ENCODE data around the gene TNFAIP3. TPM values are rescaled to one million over a fixed set of nuclear protein-coding genes. Genes with fewer than 3 reads are reported as not detected.

TNFAIP3 gene
- total and polyA plus RNA-seq, 2 donors (not counting 1 experiment from before 2014, with no cell fraction given), result 7.8 to 23.5 TPM

DNA sequence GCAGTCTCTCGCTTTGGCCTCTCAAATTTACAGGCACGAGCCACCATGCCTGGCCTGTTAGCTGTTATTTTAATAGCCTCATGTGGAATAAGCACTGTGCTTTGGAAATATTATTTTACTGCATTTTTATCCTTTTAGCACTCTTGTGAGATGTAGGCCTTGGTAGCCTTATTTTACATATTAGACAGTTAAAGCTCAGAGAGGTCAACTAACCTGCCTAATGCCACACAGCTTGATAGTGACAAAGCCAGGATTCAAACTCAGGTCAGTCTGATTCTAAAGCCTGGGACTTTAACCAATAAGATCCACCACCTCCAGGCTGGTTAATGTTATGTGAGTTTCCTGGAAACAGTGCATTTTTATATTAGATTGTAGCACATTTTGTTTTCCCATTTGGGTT is 9.5 kb downstream of the TNFAIP3 start:
- H3K4me3 ChIP-seq (replicated peaks in 1 of 4; ENCODE audit: control extremely low read depth in 1 of 4, insufficient read depth in 1 of 4, low read depth in 3 of 4, low read length in 4 of 4), result no peak overlapping the region
- no peak for TF ChIP-seq EZH2 (IDR thresholded peaks at IDR 0.05; ENCODE audit: low read length, missing control alignments)
- TF ChIP-seq, protein P1, sequence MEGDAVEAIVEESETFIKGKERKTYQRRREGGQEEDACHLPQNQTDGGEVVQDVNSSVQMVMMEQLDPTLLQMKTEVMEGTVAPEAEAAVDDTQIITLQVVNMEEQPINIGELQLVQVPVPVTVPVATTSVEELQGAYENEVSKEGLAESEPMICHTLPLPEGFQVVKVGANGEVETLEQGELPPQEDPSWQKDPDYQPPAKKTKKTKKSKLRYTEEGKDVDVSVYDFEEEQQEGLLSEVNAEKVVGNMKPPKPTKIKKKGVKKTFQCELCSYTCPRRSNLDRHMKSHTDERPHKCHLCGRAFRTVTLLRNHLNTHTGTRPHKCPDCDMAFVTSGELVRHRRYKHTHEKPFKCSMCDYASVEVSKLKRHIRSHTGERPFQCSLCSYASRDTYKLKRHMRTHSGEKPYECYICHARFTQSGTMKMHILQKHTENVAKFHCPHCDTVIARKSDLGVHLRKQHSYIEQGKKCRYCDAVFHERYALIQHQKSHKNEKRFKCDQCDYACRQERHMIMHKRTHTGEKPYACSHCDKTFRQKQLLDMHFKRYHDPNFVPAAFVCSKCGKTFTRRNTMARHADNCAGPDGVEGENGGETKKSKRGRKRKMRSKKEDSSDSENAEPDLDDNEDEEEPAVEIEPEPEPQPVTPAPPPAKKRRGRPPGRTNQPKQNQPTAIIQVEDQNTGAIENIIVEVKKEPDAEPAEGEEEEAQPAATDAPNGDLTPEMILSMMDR (conservative IDR thresholded peaks at IDR 0.05 in 1 of 2, IDR thresholded peaks at IDR 0.05 in 1 of 2; ENCODE audit: low read depth in 1 of 2, low read length in 2 of 2), result no peak
- H4K20me1 ChIP-seq (ENCODE audit: control insufficient read depth, extremely low read depth, insufficient read depth, low read length), result no peaks in the 10 kb centered on the region
- H3K36me3 ChIP-seq (ENCODE audit: control insufficient read depth, insufficient read depth, low read length), result peaks cover 19% of the 10 kb centered on the region
- H3K4me2 ChIP-seq (ENCODE audit: extremely low read depth, insufficient read depth, low read length), result no peak overlapping the region
- H3K9ac ChIP-seq (ENCODE audit: insufficient read depth, low read length), result no peak overlapping the region
- H2AFZ ChIP-seq (ENCODE audit: low read length), result no peak overlapping the region
- no peaks in the 10 kb centered on the region for H3K27me3 ChIP-seq (ENCODE audit: control insufficient read depth, insufficient read depth, low read length)
- no peak overlapping the region for H3K27ac ChIP-seq (ENCODE audit: insufficient read depth, low read length)
- no peak for DNase-seq (ENCODE audit: low read depth in 2 of 2)
- H3K79me2 ChIP-seq (ENCODE audit: control insufficient read depth, insufficient read depth, low read length), result peaks cover 21% of the 10 kb centered on the region
- no peaks in the 10 kb centered on the region for H3K9me3 ChIP-seq (ENCODE audit: control insufficient read depth, insufficient read depth, low read depth, low read length)
- H3K4me1 ChIP-seq (ENCODE audit: control insufficient read depth, extremely low read depth, insufficient read depth, low read length), result peaks cover 12% of the 10 kb centered on the region

DNA sequence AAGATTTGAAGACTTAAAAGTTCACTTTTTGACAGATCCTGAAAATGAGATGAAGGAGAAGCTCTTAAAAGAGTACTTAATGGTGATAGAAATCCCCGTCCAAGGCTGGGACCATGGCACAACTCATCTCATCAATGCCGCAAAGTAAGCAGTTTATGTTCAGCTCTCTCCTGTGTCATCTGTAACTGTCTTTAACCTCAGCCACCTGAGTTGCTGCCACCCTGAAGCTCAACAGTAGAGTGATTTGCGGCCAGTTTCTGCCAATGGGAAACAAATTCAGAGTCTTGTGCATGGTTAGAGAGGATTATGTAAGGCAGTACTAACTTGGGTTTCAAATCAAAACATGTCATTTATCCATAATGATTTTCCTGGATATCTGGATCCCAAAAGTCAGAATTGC is 10.1 kb downstream of the TNFAIP3 start:
- Histone ChIP-seq H3K4me3 (replicated peaks in 1 of 4; ENCODE audit: control extremely low read depth in 1 of 4, insufficient read depth in 1 of 4, low read depth in 3 of 4, low read length in 4 of 4) (no peak overlapping the region), H3K79me2 (ENCODE audit: control insufficient read depth, insufficient read depth, low read length) (peaks cover 15% of the 10 kb centered on the region), H3K27ac (ENCODE audit: insufficient read depth, low read length) (no peak overlapping the region), H3K9me3 (ENCODE audit: control insufficient read depth, insufficient read depth, low read depth, low read length) (no peaks in the 10 kb centered on the region), H3K4me2 (ENCODE audit: extremely low read depth, insufficient read depth, low read length) (no peak overlapping the region), H3K4me1 (ENCODE audit: control insufficient read depth, extremely low read depth, insufficient read depth, low read length) (peaks cover 12% of the 10 kb centered on the region), H3K27me3 (ENCODE audit: control insufficient read depth, insufficient read depth, low read length) (no peaks in the 10 kb centered on the region), H4K20me1 (ENCODE audit: control insufficient read depth, extremely low read depth, insufficient read depth, low read length) (no peaks in the 10 kb centered on the region), H3K9ac (ENCODE audit: insufficient read depth, low read length) (no peak overlapping the region), H3K36me3 (ENCODE audit: control insufficient read depth, insufficient read depth, low read length) (peaks cover 20% of the 10 kb centered on the region), H2AFZ (ENCODE audit: low read length) (no peak overlapping the region)
- TF ChIP-seq EZH2 (IDR thresholded peaks at IDR 0.05; ENCODE audit: low read length, missing control alignments), result no peak
- TF ChIP-seq, protein P1 (conservative IDR thresholded peaks at IDR 0.05 in 1 of 2, IDR thresholded peaks at IDR 0.05 in 1 of 2; ENCODE audit: low read depth in 1 of 2, low read length in 2 of 2), result no peak
- DNase-seq (ENCODE audit: low read depth in 2 of 2), result no peak

DNA sequence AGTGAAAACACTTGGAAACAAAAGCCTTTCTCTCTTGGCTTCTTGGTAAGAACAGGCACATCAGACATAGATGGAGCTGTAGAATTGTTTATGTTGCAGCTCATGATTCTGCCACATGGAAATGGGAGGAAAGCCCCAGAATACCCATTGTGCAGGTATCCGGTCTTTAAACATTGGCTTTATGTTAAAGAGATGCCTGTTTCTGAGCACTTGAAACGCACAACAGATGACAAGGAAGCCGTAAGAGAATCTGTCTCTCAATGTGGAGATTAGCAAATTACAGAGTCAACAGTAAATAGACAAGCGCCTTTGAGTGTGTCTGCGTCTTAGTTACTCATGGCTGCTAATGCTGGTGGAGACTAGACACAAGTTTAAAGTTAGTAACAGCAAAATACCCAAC is 10.5 kb downstream of the TNFAIP3 start:
- Histone ChIP-seq H4K20me1 (ENCODE audit: control insufficient read depth, extremely low read depth, insufficient read depth, low read length) (no peaks in the 10 kb centered on the region), H3K27me3 (ENCODE audit: control insufficient read depth, insufficient read depth, low read length) (no peaks in the 10 kb centered on the region), H3K27ac (ENCODE audit: insufficient read depth, low read length) (no peak overlapping the region), H3K79me2 (ENCODE audit: control insufficient read depth, insufficient read depth, low read length) (peaks cover 11% of the 10 kb centered on the region), H3K9ac (ENCODE audit: insufficient read depth, low read length) (no peak overlapping the region), H2AFZ (ENCODE audit: low read length) (no peak overlapping the region), H3K9me3 (ENCODE audit: control insufficient read depth, insufficient read depth, low read depth, low read length) (no peaks in the 10 kb centered on the region), H3K4me3 (replicated peaks in 1 of 4; ENCODE audit: control extremely low read depth in 1 of 4, insufficient read depth in 1 of 4, low read depth in 3 of 4, low read length in 4 of 4) (no peak overlapping the region), H3K4me2 (ENCODE audit: extremely low read depth, insufficient read depth, low read length) (no peak overlapping the region), H3K36me3 (ENCODE audit: control insufficient read depth, insufficient read depth, low read length) (peaks cover 20% of the 10 kb centered on the region), H3K4me1 (ENCODE audit: control insufficient read depth, extremely low read depth, insufficient read depth, low read length) (peaks cover 12% of the 10 kb centered on the region)
- no peak for TF ChIP-seq EZH2 (IDR thresholded peaks at IDR 0.05; ENCODE audit: low read length, missing control alignments)
- TF ChIP-seq, protein P1 (conservative IDR thresholded peaks at IDR 0.05 in 1 of 2, IDR thresholded peaks at IDR 0.05 in 1 of 2; ENCODE audit: low read depth in 1 of 2, low read length in 2 of 2), result no peak
- DNase-seq (ENCODE audit: low read depth in 2 of 2), result no peak
